C4-2B (cell line): ENCODE data around the gene TNRC18.

Experiments used
- H3K27ac ChIP-seq: fragments of 450-650 bp; 2 replicates; pipeline ENCODE4 v1.5.1; 2017
- ZFX ChIP-seq: fragments of 450-650 bp; IDR thresholded peaks from 2 replicates; pipeline ENCODE4 v1.6.1; 2017
- TF ChIP-seq, protein P1 (sequence below): fragments of 450-650 bp; conservative IDR thresholded peaks from 2 replicates; pipeline ENCODE4 v1.5.1; 2017; ENCODE audit warnings: mild to moderate bottlenecking

TNRC18 gene

GRCh38 chr7:5357951-5358350 is 65.7 kb downstream of the TNRC18 start:
- no peak overlapping the region for H3K27ac ChIP-seq
- TF ChIP-seq ZFX: no peak
- TF ChIP-seq, protein P1, sequence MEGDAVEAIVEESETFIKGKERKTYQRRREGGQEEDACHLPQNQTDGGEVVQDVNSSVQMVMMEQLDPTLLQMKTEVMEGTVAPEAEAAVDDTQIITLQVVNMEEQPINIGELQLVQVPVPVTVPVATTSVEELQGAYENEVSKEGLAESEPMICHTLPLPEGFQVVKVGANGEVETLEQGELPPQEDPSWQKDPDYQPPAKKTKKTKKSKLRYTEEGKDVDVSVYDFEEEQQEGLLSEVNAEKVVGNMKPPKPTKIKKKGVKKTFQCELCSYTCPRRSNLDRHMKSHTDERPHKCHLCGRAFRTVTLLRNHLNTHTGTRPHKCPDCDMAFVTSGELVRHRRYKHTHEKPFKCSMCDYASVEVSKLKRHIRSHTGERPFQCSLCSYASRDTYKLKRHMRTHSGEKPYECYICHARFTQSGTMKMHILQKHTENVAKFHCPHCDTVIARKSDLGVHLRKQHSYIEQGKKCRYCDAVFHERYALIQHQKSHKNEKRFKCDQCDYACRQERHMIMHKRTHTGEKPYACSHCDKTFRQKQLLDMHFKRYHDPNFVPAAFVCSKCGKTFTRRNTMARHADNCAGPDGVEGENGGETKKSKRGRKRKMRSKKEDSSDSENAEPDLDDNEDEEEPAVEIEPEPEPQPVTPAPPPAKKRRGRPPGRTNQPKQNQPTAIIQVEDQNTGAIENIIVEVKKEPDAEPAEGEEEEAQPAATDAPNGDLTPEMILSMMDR: no peak

- no peak for TF ChIP-seq ZFX
- TF ChIP-seq, protein P1: no peak
- no peak overlapping the region for H3K27ac ChIP-seq
Measured at GRCh38 chr7:5356751-5357119, 66.9 kb downstream of the TNRC18 start.

DNA sequence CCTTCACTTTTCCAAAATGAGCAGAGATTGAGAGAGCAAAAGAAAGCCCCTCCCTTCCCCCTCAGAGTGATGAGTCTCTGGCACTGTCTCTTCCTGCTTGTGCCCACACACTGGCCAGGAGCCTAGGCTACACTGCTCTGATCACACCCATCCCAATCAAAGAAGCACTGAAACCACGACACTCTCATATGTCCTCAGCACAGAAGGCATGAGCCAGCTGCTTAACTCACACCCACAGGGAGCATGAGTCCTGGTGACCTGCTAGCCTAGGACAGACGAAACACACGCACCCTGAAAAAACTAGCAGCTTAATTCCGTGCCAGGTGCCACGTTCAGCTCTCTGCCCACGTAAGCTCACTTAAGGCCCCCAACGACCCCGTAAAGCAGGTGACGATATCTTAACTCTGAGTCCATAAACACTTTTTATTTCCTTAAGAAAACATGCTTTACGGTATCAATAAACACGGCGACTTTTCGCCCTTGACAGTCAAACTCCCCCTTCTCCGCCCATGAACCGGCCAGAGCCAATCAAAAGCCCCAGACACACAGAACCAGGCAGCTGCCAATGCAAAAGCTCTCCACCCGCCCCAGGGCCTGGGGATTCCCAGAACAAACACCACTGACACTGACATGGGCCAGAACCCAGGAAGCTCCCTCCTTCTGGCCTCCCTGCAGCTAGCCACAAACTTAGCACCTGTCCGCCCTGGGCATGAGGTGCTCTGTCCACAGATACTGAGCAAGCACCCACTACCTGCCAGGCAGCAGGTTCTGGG is 69.0 kb downstream of the TNRC18 start:
- TF ChIP-seq, protein P1: no peak
- no peak for TF ChIP-seq ZFX
- no peak overlapping the region for H3K27ac ChIP-seq

GRCh38 chr7:5352440-5353010 is 71.1 kb downstream of the TNRC18 start:
- TF ChIP-seq, protein P1: no peak
- no peak for TF ChIP-seq ZFX
- no peak overlapping the region for H3K27ac ChIP-seq

- TF ChIP-seq, protein P1: no peak
- no peak for TF ChIP-seq ZFX
Measured at GRCh38 chr7:5351507-5352265, 71.9 kb downstream of the TNRC18 start.

GRCh38 chr7:5350600-5351385 is 72.8 kb downstream of the TNRC18 start:
- no peak for TF ChIP-seq ZFX
- TF ChIP-seq, protein P1: no peak
- no peak overlapping the region for H3K27ac ChIP-seq

More at GRCh38 chr7:5351507-5352265, 71.9 kb downstream of the TNRC18 start:
- H3K27ac ChIP-seq: no peak overlapping the region

DNA sequence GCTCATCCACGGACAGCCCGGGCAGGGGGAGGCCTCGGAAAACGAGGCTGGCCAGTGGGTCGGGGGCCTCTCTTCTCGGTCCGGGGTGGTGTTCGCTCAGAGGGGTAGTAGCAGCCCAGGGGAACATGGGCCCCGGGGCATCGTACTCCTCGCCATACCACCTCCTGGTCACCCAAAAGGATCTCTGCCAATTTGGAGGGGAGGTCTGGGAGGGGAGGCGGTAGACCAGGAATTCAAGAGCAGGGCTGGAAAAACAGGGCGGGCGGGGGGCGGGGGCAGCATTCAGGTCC is 73.5 kb downstream of the TNRC18 start:
- TF ChIP-seq, protein P1: no peak
- TF ChIP-seq ZFX: no peak
- H3K27ac ChIP-seq: no peak overlapping the region
